GM12878 (cell line): ENCODE results near the gene STON2. TPM values are rescaled to one million over a fixed set of nuclear protein-coding genes. Genes with fewer than 3 reads are reported as not detected.

Experiments
- ATAC-seq: fragments of 200-7000 bp; cut with Tn5 transposase; 3 replicates; pipeline ENCODE4 v1.9.1; 2020; ENCODE audit warnings: mild to moderate bottlenecking, moderate library complexity
- BruUV-seq: library from RNA; stranded (reverse); fragments of 400-500 nt; replicated peaks from 2 replicates; lab custom pipeline; 2021; lab: Mats Ljungman, UMichigan
- CTCF ChIA-PET: fragments of 300-600 bp; sonication (Branson Sonifier 250); formaldehyde crosslinking; extraction: SDS; loops from one replicate; lab custom pipeline; 2021; ENCODE audit warnings: inconsistent platforms; lab: Yijun Ruan, JAX
- POLR2A ChIA-PET: fragments of 350-600 bp; formaldehyde crosslinking; extraction: SDS; loops from one replicate; lab custom pipeline; 2021; ENCODE audit warnings: inconsistent platforms; lab: Charles Lee
- RAD21 ChIA-PET: fragments of 300-600 bp; sonication (Branson Sonifier 250); formaldehyde crosslinking; loops from one replicate; lab custom pipeline; 2023; ENCODE audit warnings: antibody characterized with exemption; ENCODE audit not compliant: unreplicated experiment; lab: Charles Lee
- SMC1A ChIA-PET: fragments of 300-600 bp; sonication (Branson Sonifier 250); formaldehyde crosslinking; loops from one replicate; lab custom pipeline; 2023; ENCODE audit not compliant: unreplicated experiment, uncharacterized antibody; lab: Charles Lee
- DNase-seq: peaks from one replicate; pipeline ENCODE4 v3.0.0-alpha.2; 2011; ENCODE audit warnings: low read depth, low spot score
- FAIRE-seq: peaks from 3 replicates; lab custom pipeline; 2011; peaks lifted over from hg19 to GRCh38; lab: Jason Lieb, UNC
- H2AFZ ChIP-seq: 2 replicates; pipeline ENCODE4 v1.6.0; 2011; ENCODE audit warnings: low read depth, low read length, control low read depth; ENCODE audit not compliant: control insufficient read depth
- H3K27ac ChIP-seq: 2 replicates; pipeline ENCODE4 v1.5.1; 2011; ENCODE audit warnings: control low read depth; ENCODE audit not compliant: control insufficient read depth, insufficient read depth
- H3K27me3 ChIP-seq, 2 experiments: replicated peaks in 1 of 2; 2 replicates each; pipeline versions ENCODE4 v1.6.0 to v1.6.1; 2011; ENCODE audit warnings: low read length in 1 of 2; ENCODE audit not compliant: control insufficient read depth in 2 of 2, insufficient read depth in 2 of 2
- H3K36me3 ChIP-seq, 2 experiments: 2 replicates each; pipeline ENCODE4 v1.5.1; 2011; ENCODE audit warnings: low read length in 1 of 2; ENCODE audit not compliant: control insufficient read depth in 2 of 2, insufficient read depth in 2 of 2
- H3K4me1 ChIP-seq: 2 replicates; pipeline ENCODE4 v1.6.1; 2011; ENCODE audit warnings: mild to moderate bottlenecking, low read length, moderate library complexity, mixed read lengths; ENCODE audit not compliant: control insufficient read depth, insufficient read depth
- H3K4me2 ChIP-seq: 2 replicates; pipeline ENCODE4 v1.6.0; 2011; ENCODE audit warnings: control low read depth; ENCODE audit not compliant: control insufficient read depth, insufficient read depth
- H3K4me3 ChIP-seq: fragments of 200-600 bp; sonication (generic); 2 replicates; pipeline ENCODE4 v1.5.1; 2016
- H3K79me2 ChIP-seq: 2 replicates; pipeline ENCODE4 v1.6.0; 2011; ENCODE audit warnings: low read length; ENCODE audit not compliant: control insufficient read depth, insufficient read depth
- H3K9ac ChIP-seq: 2 replicates; pipeline ENCODE4 v1.8.0; 2011; ENCODE audit warnings: low read length, control low read depth, mixed read lengths; ENCODE audit not compliant: control insufficient read depth, insufficient read depth
- H3K9me3 ChIP-seq: replicated peaks from 3 replicates; pipeline ENCODE4 v1.5.1; 2011; ENCODE audit warnings: mild to moderate bottlenecking, low read length; ENCODE audit not compliant: control insufficient read depth, insufficient read depth
- H4K20me1 ChIP-seq: 2 replicates; pipeline ENCODE4 v1.6.0; 2011; ENCODE audit not compliant: control insufficient read depth, insufficient read depth
- BCL11A ChIP-seq: IDR thresholded peaks from 2 replicates; pipeline ENCODE4 v1.6.1; 2011; ENCODE audit warnings: low read depth, low read length
- BMI1 ChIP-seq: fragments of 450-650 bp; IDR thresholded peaks from 2 replicates; pipeline ENCODE4 v1.6.1; 2016; ENCODE audit warnings: mild to moderate bottlenecking, moderate library complexity, borderline replicate concordance
- CHD2 ChIP-seq: IDR thresholded peaks from 2 replicates; pipeline ENCODE4 v1.6.1; 2011; ENCODE audit warnings: low read depth, low read length, improper control_type of control experiment, borderline replicate concordance
- EED ChIP-seq: sonication (generic); IDR thresholded peaks from 2 replicates; pipeline ENCODE4 v1.6.1; 2016; ENCODE audit warnings: antibody characterized with exemption, low read depth
- ESRRA ChIP-seq: IDR thresholded peaks from 2 replicates; pipeline ENCODE4 v1.6.1; 2012; ENCODE audit warnings: mild to moderate bottlenecking, low read length, improper control_type of control experiment
- FOXK2 ChIP-seq: fragments of 450-650 bp; IDR thresholded peaks from 2 replicates; pipeline ENCODE4 v1.6.1; 2017; ENCODE audit warnings: mild to moderate bottlenecking, moderate library complexity
- NR2C2 ChIP-seq: IDR thresholded peaks from 2 replicates; pipeline ENCODE4 v1.6.1; 2011; ENCODE audit warnings: borderline replicate concordance, low read depth; ENCODE audit not compliant: control insufficient read depth, insufficient read length
- PAX8 ChIP-seq: fragments of 450-650 bp; IDR thresholded peaks from 2 replicates; pipeline ENCODE4 v1.6.1; 2017; ENCODE audit warnings: mild to moderate bottlenecking, moderate library complexity
- PML ChIP-seq: IDR thresholded peaks from 2 replicates; pipeline ENCODE4 v1.6.1; 2012; ENCODE audit warnings: low read length, inconsistent platforms
- RELA ChIP-seq: fragments of 450-650 bp; IDR thresholded peaks from 2 replicates; pipeline ENCODE4 v1.8.0; 2014; ENCODE audit warnings: borderline replicate concordance; ENCODE audit not compliant: partially characterized antibody
- SMAD1 ChIP-seq: fragments of 450-650 bp; IDR thresholded peaks from 2 replicates; pipeline ENCODE4 v1.6.1; 2018; ENCODE audit warnings: mild to moderate bottlenecking, low read depth; ENCODE audit not compliant: partially characterized antibody
- SUPT20H ChIP-seq: IDR thresholded peaks from 2 replicates; pipeline ENCODE4 v1.6.1; 2011; ENCODE audit warnings: low read depth, mild to moderate bottlenecking, low read length, moderate library complexity, borderline replicate concordance; ENCODE audit not compliant: control insufficient read depth
- TCF7 ChIP-seq: IDR thresholded peaks from 2 replicates; pipeline ENCODE4 v1.6.1; 2014; ENCODE audit warnings: antibody characterized with exemption, borderline replicate concordance
- ZBED1 ChIP-seq: IDR thresholded peaks from 2 replicates; pipeline ENCODE4 v1.6.1; 2016; ENCODE audit warnings: borderline replicate concordance
- ZNF384 ChIP-seq: IDR thresholded peaks from 2 replicates; pipeline ENCODE4 v1.6.1; 2012; ENCODE audit warnings: low read depth, mild to moderate bottlenecking, low read length, improper control_type of control experiment, borderline replicate concordance
- WGBS: methylation state at CpG from one replicate; pipeline ENCODE4 v1.1.6; 2016; ENCODE audit warnings: low lambda C conversion rate; ENCODE audit not compliant: insufficient replicate concordance, insufficient coverage; ENCODE audit errors: missing lambda C conversion rate; 5-methylcytosine and 5-hydroxymethylcytosine counted together
- in situ Hi-C: fragments of 300-500 bp; cut with MboI; formaldehyde crosslinking; loops from 9 replicates; pipeline ENCODE4 v1.14.3; 2018; ENCODE audit warnings: mixed read lengths
- intact Hi-C: fragments of 100-400 bp; cut with micrococcal nuclease; formaldehyde crosslinking; loops from one replicate; pipeline ENCODE4 v1.14.2; 2022; ENCODE audit not compliant: unreplicated experiment
- polyA plus RNA-seq, 11 experiments: library from polyadenylated mRNA; depleted of rRNA in 4 of 11; unstranded in 6 of 11; stranded (reverse) in 5 of 11; fragments of >200 nt; fragmentation: Nextera tagmentation in 4 of 11; fragmentation: Illumina TruSeq in 1 of 11; extraction: Ambion mirVana in 4 of 11; extraction: Trizol in 1 of 11; gene quantifications; 1 replicate in 1 of 11; 2 replicates in 10 of 11; pipeline versions ENCODE4 v1.2.1 to v1.2.3, GENCODE V29; 2011 to 2016; ENCODE audit warnings: inconsistent platforms in 2 of 11, missing spikeins in 2 of 11, low read depth in 1 of 11
- total RNA-seq, 4 experiments: library from RNA; depleted of rRNA in 3 of 4; stranded (reverse); fragments of >200 nt in 3 of 4; fragmentation: Illumina TruSeq in 1 of 4; extraction: Trizol in 1 of 4; gene quantifications; 2 replicates each; pipeline versions ENCODE4 v1.2.1 to v1.2.3, GENCODE V29; 2013 to 2021
- TF ChIP-seq, protein P1 (sequence below): IDR thresholded peaks from 2 replicates; pipeline ENCODE4 v1.6.1; 2012; ENCODE audit warnings: mild to moderate bottlenecking, low read depth, low read length
- TF ChIP-seq, protein P2 (sequence below): fragments of 450-650 bp; IDR thresholded peaks from 2 replicates; pipeline ENCODE4 v1.6.1; 2018; ENCODE audit warnings: borderline replicate concordance, mild to moderate bottlenecking; ENCODE audit not compliant: partially characterized antibody

The STON2 gene
- total and polyA plus RNA-seq, 10 of the 15 experiments (the other 5 are each of a cell fraction or from before 2014, with no cell fraction given) = 0.03 to 0.13 (median 0.03) TPM; not detected in 7

DNA sequence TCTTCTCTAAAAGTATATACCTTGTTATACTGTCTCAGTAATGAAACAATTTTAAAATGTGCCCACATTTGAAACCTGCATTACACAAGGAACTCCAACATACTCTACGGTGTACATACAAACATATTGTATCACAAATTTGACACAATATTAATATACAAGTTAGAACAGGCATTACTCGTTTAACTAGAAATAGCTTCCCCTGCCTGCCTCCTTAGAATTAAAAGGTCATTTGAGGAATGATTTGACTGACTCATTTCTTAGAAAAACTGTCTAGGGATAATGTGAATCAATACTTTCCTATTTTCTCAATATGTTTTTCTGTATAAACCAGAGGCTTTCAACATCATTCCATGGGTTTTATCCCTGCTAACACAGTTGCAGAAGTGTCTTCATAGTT is 73.7 kb downstream of the STON2 start (continued):
- no peak for TF ChIP-seq EED

DNA sequence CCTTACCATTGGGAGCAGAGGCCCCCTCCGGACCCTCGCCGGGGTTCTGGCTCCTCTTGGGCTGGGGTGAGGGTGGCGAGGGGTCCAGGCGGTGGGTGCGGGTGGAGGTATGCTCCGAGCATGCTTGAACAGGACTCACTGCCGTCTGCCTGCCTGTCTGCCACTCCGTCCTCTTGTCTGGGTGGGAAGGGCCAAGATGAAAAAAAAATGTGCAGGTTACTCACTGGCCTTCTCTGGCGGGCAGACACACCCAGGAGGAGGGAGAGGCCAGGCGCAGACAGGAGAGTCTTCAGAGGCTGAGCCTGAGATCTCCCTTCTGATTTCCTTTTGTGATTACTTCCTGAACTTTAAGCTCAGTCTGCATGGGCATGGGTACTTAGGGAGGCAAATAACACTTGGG is 76.1 kb downstream of the STON2 start:
- Histone ChIP-seq H3K4me2 (no peak overlapping the region), H3K9ac (no peak overlapping the region), H3K4me3 (no peak overlapping the region), H3K79me2 (no peaks in the 10 kb centered on the region), H2AFZ (no peak overlapping the region), H3K27me3 (no peaks in the 10 kb centered on the region; a peak in 1 of 4 replicates), H4K20me1 (no peaks in the 10 kb centered on the region), H3K36me3 (no peaks in the 10 kb centered on the region), H3K9me3 (no peaks in the 10 kb centered on the region), H3K27ac (no peak overlapping the region), H3K4me1 (no peaks in the 10 kb centered on the region)
- CTCF ChIA-PET = no interaction called here
- DNase-seq (no peak), FAIRE-seq (no peak), ATAC-seq (no peak)
- RAD21 ChIA-PET = no interaction called here
- in situ Hi-C loops (no loop called here), intact Hi-C loops (no loop called here)
- SMC1A ChIA-PET = no interaction called here
- BruUV-seq = no TSS peak
- 32% methylated on average over 11 of the region's 11 CpGs for WGBS
- POLR2A ChIA-PET = no interaction called here
- TF ChIP-seq ZBED1 (no peak), NR2C2 (no peak), CHD2 (no peak), SMAD1 (no peak), EED (no peak), BMI1 (no peak), PAX8 (no peak), FOXK2 (no peak), TCF7 (no peak), SUPT20H (no peak), BCL11A (no peak), ZNF384 (no peak), ESRRA (no peak), PML (no peak), RELA (no peak)
- TF ChIP-seq, protein P1, sequence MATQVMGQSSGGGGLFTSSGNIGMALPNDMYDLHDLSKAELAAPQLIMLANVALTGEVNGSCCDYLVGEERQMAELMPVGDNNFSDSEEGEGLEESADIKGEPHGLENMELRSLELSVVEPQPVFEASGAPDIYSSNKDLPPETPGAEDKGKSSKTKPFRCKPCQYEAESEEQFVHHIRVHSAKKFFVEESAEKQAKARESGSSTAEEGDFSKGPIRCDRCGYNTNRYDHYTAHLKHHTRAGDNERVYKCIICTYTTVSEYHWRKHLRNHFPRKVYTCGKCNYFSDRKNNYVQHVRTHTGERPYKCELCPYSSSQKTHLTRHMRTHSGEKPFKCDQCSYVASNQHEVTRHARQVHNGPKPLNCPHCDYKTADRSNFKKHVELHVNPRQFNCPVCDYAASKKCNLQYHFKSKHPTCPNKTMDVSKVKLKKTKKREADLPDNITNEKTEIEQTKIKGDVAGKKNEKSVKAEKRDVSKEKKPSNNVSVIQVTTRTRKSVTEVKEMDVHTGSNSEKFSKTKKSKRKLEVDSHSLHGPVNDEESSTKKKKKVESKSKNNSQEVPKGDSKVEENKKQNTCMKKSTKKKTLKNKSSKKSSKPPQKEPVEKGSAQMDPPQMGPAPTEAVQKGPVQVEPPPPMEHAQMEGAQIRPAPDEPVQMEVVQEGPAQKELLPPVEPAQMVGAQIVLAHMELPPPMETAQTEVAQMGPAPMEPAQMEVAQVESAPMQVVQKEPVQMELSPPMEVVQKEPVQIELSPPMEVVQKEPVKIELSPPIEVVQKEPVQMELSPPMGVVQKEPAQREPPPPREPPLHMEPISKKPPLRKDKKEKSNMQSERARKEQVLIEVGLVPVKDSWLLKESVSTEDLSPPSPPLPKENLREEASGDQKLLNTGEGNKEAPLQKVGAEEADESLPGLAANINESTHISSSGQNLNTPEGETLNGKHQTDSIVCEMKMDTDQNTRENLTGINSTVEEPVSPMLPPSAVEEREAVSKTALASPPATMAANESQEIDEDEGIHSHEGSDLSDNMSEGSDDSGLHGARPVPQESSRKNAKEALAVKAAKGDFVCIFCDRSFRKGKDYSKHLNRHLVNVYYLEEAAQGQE = no peak
- TF ChIP-seq, protein P2, sequence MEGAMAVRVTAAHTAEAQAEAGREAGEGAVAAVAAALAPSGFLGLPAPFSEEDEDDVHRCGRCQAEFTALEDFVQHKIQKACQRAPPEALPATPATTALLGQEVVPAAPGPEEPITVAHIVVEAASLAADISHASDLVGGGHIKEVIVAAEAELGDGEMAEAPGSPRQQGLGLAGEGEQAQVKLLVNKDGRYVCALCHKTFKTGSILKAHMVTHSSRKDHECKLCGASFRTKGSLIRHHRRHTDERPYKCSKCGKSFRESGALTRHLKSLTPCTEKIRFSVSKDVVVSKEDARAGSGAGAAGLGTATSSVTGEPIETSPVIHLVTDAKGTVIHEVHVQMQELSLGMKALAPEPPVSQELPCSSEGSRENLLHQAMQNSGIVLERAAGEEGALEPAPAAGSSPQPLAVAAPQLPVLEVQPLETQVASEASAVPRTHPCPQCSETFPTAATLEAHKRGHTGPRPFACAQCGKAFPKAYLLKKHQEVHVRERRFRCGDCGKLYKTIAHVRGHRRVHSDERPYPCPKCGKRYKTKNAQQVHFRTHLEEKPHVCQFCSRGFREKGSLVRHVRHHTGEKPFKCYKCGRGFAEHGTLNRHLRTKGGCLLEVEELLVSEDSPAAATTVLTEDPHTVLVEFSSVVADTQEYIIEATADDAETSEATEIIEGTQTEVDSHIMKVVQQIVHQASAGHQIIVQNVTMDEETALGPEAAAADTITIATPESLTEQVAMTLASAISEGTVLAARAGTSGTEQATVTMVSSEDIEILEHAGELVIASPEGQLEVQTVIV = no peak
- TF ChIP-seq, all 136 proteins: peak for 0
